ENCODE data around the gene HOXB8. TPM values are rescaled to one million over a fixed set of nuclear protein-coding genes. Genes with fewer than 3 reads are reported as not detected.

HOXB8 gene
- total RNA-seq, 1 experiment from 2014 or later, result not detected

DNA sequence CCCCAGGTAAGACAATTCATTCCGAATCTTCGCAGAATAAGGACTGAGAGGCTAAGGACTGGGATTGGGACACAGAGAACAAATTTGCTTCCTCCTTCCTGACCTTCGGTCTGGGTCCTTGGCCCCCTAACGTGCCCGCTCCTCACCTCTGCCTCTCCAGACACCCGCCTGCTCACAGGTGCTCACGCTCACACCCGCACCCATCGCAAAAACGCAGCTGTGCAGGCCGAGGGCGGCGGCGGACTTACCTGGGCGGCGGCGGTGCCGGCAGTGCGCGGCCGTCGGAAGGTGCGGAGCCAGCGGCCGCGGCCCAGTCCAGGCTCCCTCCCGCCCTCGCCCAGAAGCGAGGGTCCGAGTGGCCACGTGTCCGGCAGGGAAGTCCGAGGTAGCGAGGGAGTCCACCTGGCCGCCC lies 18.2 kb upstream of the HOXB8 start:
- Histone ChIP-seq H3K27ac (ENCODE audit: low read length) (no peak overlapping the region), H4K20me1 (ENCODE audit: low read length) (no peaks in the 10 kb centered on the region), H3K79me2 (ENCODE audit: low read length) (no peaks in the 10 kb centered on the region), H3K4me2 (ENCODE audit: low read length) (no peak overlapping the region), H3K9me3 (ENCODE audit: low read length) (no peaks in the 10 kb centered on the region), H2AFZ (ENCODE audit: low read length) (no peak overlapping the region), H3K4me3 (ENCODE audit: low read length) (no peak overlapping the region), H3K9ac (ENCODE audit: low read length) (no peak overlapping the region), H3K27me3 (ENCODE audit: low read length) (peaks cover 40% of the 10 kb centered on the region), H3K4me1 (ENCODE audit: insufficient read depth, low read length) (peaks cover 13% of the 10 kb centered on the region; the same call in 1 of the 2 replicates), H3K36me3 (ENCODE audit: low read depth, low read length) (no peaks in the 10 kb centered on the region), H3K9me2 (replicated peaks; ENCODE audit: low read length) (no peaks in the 10 kb centered on the region), H3F3A (ENCODE audit: low read length, unreplicated experiment) (no peaks in the 10 kb centered on the region)
- TF ChIP-seq EZH2phosphoT487 (IDR thresholded peaks at IDR 0.05; ENCODE audit: borderline replicate concordance, low read length) (no peak), EZH2 (IDR thresholded peaks at IDR 0.05; ENCODE audit: low read length, unreplicated experiment) (no peak)
- TF ChIP-seq, protein P1, sequence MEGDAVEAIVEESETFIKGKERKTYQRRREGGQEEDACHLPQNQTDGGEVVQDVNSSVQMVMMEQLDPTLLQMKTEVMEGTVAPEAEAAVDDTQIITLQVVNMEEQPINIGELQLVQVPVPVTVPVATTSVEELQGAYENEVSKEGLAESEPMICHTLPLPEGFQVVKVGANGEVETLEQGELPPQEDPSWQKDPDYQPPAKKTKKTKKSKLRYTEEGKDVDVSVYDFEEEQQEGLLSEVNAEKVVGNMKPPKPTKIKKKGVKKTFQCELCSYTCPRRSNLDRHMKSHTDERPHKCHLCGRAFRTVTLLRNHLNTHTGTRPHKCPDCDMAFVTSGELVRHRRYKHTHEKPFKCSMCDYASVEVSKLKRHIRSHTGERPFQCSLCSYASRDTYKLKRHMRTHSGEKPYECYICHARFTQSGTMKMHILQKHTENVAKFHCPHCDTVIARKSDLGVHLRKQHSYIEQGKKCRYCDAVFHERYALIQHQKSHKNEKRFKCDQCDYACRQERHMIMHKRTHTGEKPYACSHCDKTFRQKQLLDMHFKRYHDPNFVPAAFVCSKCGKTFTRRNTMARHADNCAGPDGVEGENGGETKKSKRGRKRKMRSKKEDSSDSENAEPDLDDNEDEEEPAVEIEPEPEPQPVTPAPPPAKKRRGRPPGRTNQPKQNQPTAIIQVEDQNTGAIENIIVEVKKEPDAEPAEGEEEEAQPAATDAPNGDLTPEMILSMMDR (conservative IDR thresholded peaks at IDR 0.05; ENCODE audit: low read depth, low read length), result no peak
- ChIA-PET POLR2A (ENCODE audit: unreplicated experiment) (no interaction called here), CTCF (no interaction called here)
- intact Hi-C loops (cut with micrococcal nuclease), result no loop called here
- BruUV-seq (replicated peaks), result no TSS peak
- ATAC-seq (no peak), DNase-seq (no peak)

DNA sequence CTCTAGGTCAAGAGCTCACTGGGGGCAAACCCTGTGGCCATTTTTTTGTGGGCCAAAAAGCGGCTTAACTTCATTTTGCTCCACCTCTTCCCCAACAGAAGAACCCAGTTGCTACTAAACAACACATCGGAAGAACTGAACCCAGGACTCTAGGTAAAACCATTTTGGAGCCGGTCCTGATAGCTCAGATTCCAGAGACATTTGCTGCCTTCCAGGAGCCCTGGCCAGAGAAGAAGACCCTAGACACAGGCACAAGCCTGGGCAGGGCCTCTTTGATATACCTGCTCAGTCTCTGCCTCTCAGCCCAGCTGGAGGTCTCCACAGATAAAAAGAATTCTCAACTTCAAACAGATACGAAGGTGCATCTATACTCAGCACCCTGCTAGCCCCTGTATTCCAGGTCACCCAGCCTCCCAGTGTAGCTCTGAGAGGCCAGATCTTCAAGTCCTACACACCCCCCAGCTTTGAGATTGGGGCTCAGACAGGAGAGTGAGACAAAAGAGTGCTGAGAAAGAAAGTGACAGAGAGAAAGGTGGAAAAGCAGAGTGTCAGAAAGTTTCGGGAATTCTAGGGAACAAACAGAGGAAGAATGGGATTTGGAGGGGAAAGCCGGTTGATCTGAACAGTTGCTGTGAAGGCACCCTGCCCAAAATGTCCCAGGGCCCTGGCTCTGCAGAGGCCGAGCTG lies 17.6 kb upstream of the HOXB8 start:
- POLR2A ChIA-PET (ENCODE audit: unreplicated experiment), result interaction anchor here (0.6 kb wide), 1 partner anchor 241 kb away, joined by 3 read pairs; no protein-coding TSS in a partner anchor
- no TSS peak for BruUV-seq (replicated peaks)
- TF ChIP-seq, protein P1 (conservative IDR thresholded peaks at IDR 0.05; ENCODE audit: low read depth, low read length), result no peak
- TF ChIP-seq EZH2phosphoT487 (IDR thresholded peaks at IDR 0.05; ENCODE audit: borderline replicate concordance, low read length), result no peak
- TF ChIP-seq EZH2 (IDR thresholded peaks at IDR 0.05; ENCODE audit: low read length, unreplicated experiment), result no peak

More for the DNA sequence above, 17.6 kb upstream of the HOXB8 start:
- no peaks in the 10 kb centered on the region for H3K79me2 ChIP-seq (ENCODE audit: low read length)
- no peaks in the 10 kb centered on the region for H3K9me2 ChIP-seq (replicated peaks; ENCODE audit: low read length)
- H3K4me2 ChIP-seq (ENCODE audit: low read length), result no peak overlapping the region
- H3K4me3 ChIP-seq (ENCODE audit: low read length), result no peak overlapping the region
- no peaks in the 10 kb centered on the region for H3K36me3 ChIP-seq (ENCODE audit: low read depth, low read length)
- no peak overlapping the region for H3K27ac ChIP-seq (ENCODE audit: low read length)
- H3K27me3 ChIP-seq (ENCODE audit: low read length), result peaks cover 46% of the 10 kb centered on the region
- H3K4me1 ChIP-seq (ENCODE audit: insufficient read depth, low read length), result peaks cover 10% of the 10 kb centered on the region; the same call in 1 of the 2 replicates
- no peaks in the 10 kb centered on the region for H3F3A ChIP-seq (ENCODE audit: low read length, unreplicated experiment)
- no peak for DNase-seq
- no peak overlapping the region for H3K9ac ChIP-seq (ENCODE audit: low read length)
- no peak overlapping the region for H2AFZ ChIP-seq (ENCODE audit: low read length)
- H3K9me3 ChIP-seq (ENCODE audit: low read length), result no peaks in the 10 kb centered on the region
- H4K20me1 ChIP-seq (ENCODE audit: low read length), result no peaks in the 10 kb centered on the region
- intact Hi-C loops (cut with micrococcal nuclease), result no loop called here
- CTCF ChIA-PET, result no interaction called here
- ATAC-seq, result no peak

Data from PC-3 (cell line).